Stimulated activated CD4-positive, alpha-beta T cell treated with anti-CD3 and anti-CD28 coated beads, Interleukin-15, amount 100 ng/mL, for 1 hour (primary cell): Measurements from ENCODE around the gene RASGRP3.

ENCODE experiments used
- DNase-seq, 2 donors: peaks; one replicate each; pipeline ENCODE4 v3.0.0-alpha.2; 2020; ENCODE audit warnings: low read depth in 1 of 2, low spot score in 1 of 2

Gene RASGRP3

GRCh38 chr2:33521791-33522281 lies 45.4 kb downstream of the RASGRP3 start:
- no peak for DNase-seq

GRCh38 chr2:33522576-33522975 lies 46.1 kb downstream of the RASGRP3 start:
- DNase-seq = no peak

- no peak for DNase-seq
Measured at GRCh38 chr2:33525666-33526065, 49.2 kb downstream of the RASGRP3 start.

- no peak for DNase-seq
Measured at GRCh38 chr2:33526132-33526531, 49.7 kb downstream of the RASGRP3 start.

- DNase-seq = no peak
Measured at GRCh38 chr2:33526921-33527320, 50.5 kb downstream of the RASGRP3 start.

GRCh38 chr2:33528441-33528950 lies 52.0 kb downstream of the RASGRP3 start:
- DNase-seq = no peak

GRCh38 chr2:33529771-33530481 lies 53.5 kb downstream of the RASGRP3 start:
- no peak for DNase-seq

- DNase-seq = no peak
Measured at GRCh38 chr2:33530690-33531548, 54.5 kb downstream of the RASGRP3 start.

- DNase-seq = no peak
Measured at GRCh38 chr2:33531549-33532059, 55.2 kb downstream of the RASGRP3 start.

GRCh38 chr2:33532146-33532545 lies 55.7 kb downstream of the RASGRP3 start:
- no peak for DNase-seq

GRCh38 chr2:33532966-33533365 lies 56.5 kb downstream of the RASGRP3 start:
- DNase-seq = no peak

- no peak for DNase-seq
Measured at GRCh38 chr2:33535421-33535820, 59.0 kb downstream of the RASGRP3 start.

GRCh38 chr2:33541243-33541642 lies 64.8 kb downstream of the RASGRP3 start:
- no peak for DNase-seq

- no peak for DNase-seq
Measured at GRCh38 chr2:33550206-33550605, 73.8 kb downstream of the RASGRP3 start.

GRCh38 chr2:33552758-33553461 lies 76.5 kb downstream of the RASGRP3 start:
- no peak for DNase-seq

- no peak for DNase-seq
Measured at GRCh38 chr2:33555681-33556080, 79.2 kb downstream of the RASGRP3 start.

- no peak for DNase-seq
Measured at GRCh38 chr2:33559328-33559727, 82.9 kb downstream of the RASGRP3 start.

- no peak for DNase-seq
Measured at GRCh38 chr2:33560017-33560416, 83.6 kb downstream of the RASGRP3 start.

GRCh38 chr2:33561872-33562271 lies 85.4 kb downstream of the RASGRP3 start:
- DNase-seq = no peak

- no peak for DNase-seq
Measured at GRCh38 chr2:33570681-33571080, 94.2 kb downstream of the RASGRP3 start.

GRCh38 chr2:33573657-33574056 lies 97.2 kb downstream of the RASGRP3 start:
- DNase-seq = no peak
